ENCODE measurements around the gene CACNA1E.
"Not testable (repeated sequence)": the region's sequence is repeated elsewhere in the genome, so short reads cannot be mapped to it uniquely, and the experiment has no call there.

CACNA1E gene

GRCh38 chr1:181541458-181541857, 58.1 kb downstream of the CACNA1E start:
- no peak for DNase-seq
- TF ChIP-seq CTCF (IDR thresholded peaks at IDR 0.05; ENCODE audit: low read depth, low read length), result no peak
- Histone ChIP-seq H3K4me3 (ENCODE audit: low read depth, low read length) (no peak overlapping the region), H3K4me1 (no peaks in the 10 kb centered on the region), H3K9me3 (no peaks in the 10 kb centered on the region), H3K27me3 (peaks cover 6% of the 10 kb centered on the region), H3K36me3 (no peaks in the 10 kb centered on the region)

- Histone ChIP-seq H3K36me3 (no peaks in the 10 kb centered on the region), H3K4me1 (no peaks in the 10 kb centered on the region), H3K27me3 (peaks cover 11% of the 10 kb centered on the region), H3K9me3 (no peaks in the 10 kb centered on the region), H3K4me3 (ENCODE audit: low read depth, low read length) (no peak overlapping the region)
- no peak for DNase-seq
- TF ChIP-seq CTCF (IDR thresholded peaks at IDR 0.05; ENCODE audit: low read depth, low read length), result no peak
These were observed 58.6 kb downstream of the CACNA1E start for GRCh38 chr1:181541947-181542346.

- not testable (repeated sequence) for DNase-seq; H3K9me3 ChIP-seq; H3K36me3 ChIP-seq; H3K4me3 ChIP-seq (ENCODE audit: low read depth, low read length); H3K4me1 ChIP-seq
- H3K27me3 ChIP-seq, result peaks cover 12% of the 10 kb centered on the region
These were observed 59.1 kb downstream of the CACNA1E start for GRCh38 chr1:181542406-181542805.

GRCh38 chr1:181545395-181545794, 62.1 kb downstream of the CACNA1E start:
- peaks cover 12% of the 10 kb centered on the region for H3K27me3 ChIP-seq
- no peak for TF ChIP-seq CTCF (IDR thresholded peaks at IDR 0.05; ENCODE audit: low read depth, low read length)
- no peak overlapping the region for H3K4me3 ChIP-seq (ENCODE audit: low read depth, low read length)
- H3K9me3 ChIP-seq, result no peaks in the 10 kb centered on the region
- H3K36me3 ChIP-seq, result no peaks in the 10 kb centered on the region
- no peaks in the 10 kb centered on the region for H3K4me1 ChIP-seq
- no peak for DNase-seq

GRCh38 chr1:181548497-181548896, 65.2 kb downstream of the CACNA1E start:
- no peak for TF ChIP-seq CTCF (IDR thresholded peaks at IDR 0.05; ENCODE audit: low read depth, low read length)
- Histone ChIP-seq H3K9me3 (no peaks in the 10 kb centered on the region), H3K36me3 (no peaks in the 10 kb centered on the region), H3K4me3 (ENCODE audit: low read depth, low read length) (no peak overlapping the region), H3K27me3 (peaks cover 7% of the 10 kb centered on the region), H3K4me1 (no peaks in the 10 kb centered on the region)
- DNase-seq, result no peak

GRCh38 chr1:181551249-181551648, 67.9 kb downstream of the CACNA1E start:
- H3K9me3 ChIP-seq, result no peaks in the 10 kb centered on the region
- TF ChIP-seq CTCF (IDR thresholded peaks at IDR 0.05; ENCODE audit: low read depth, low read length), result no peak
- H3K36me3 ChIP-seq, result no peaks in the 10 kb centered on the region
- DNase-seq, result peak; percentile 16
- H3K27me3 ChIP-seq, result peaks cover 6% of the 10 kb centered on the region
- no peaks in the 10 kb centered on the region for H3K4me1 ChIP-seq
- no peak overlapping the region for H3K4me3 ChIP-seq (ENCODE audit: low read depth, low read length)

GRCh38 chr1:181551754-181552153, 68.4 kb downstream of the CACNA1E start:
- Histone ChIP-seq H3K9me3 (no peaks in the 10 kb centered on the region), H3K27me3 (peaks cover 2% of the 10 kb centered on the region), H3K36me3 (no peaks in the 10 kb centered on the region), H3K4me3 (ENCODE audit: low read depth, low read length) (no peak overlapping the region), H3K4me1 (no peaks in the 10 kb centered on the region)
- no peak for DNase-seq
- TF ChIP-seq CTCF (IDR thresholded peaks at IDR 0.05; ENCODE audit: low read depth, low read length), result no peak

Data from BE2C (cell line).